ENCODE measurements around the gene RHPN2. TPM values are rescaled to one million over a fixed set of nuclear protein-coding genes. Genes with fewer than 3 reads are reported as not detected.
"Not testable (repeated sequence)": the region's sequence is repeated elsewhere in the genome, so short reads cannot be mapped to it uniquely, and the experiment has no call there.

The RHPN2 gene
- total and polyA plus RNA-seq, 2 of the 8 experiments (the other 6 are each of a cell fraction or from before 2014, with no cell fraction given) = 22.8 to 31.1 TPM

GRCh38 chr19:32995966-32996365 lies 68.7 kb downstream of the RHPN2 start:
- H4K20me1 ChIP-seq (replicated peaks in 1 of 2; ENCODE audit: control insufficient read depth in 1 of 2, insufficient read depth in 2 of 2, low read length in 2 of 2); H4K8ac ChIP-seq (ENCODE audit: extremely low read depth, insufficient read depth, low read length); H3K18ac ChIP-seq (ENCODE audit: extremely low read depth, low read length); H3K4me1 ChIP-seq (replicated peaks in 1 of 4; ENCODE audit: control insufficient read depth in 3 of 4, insufficient read depth in 4 of 4, low read length in 3 of 4); H3K27ac ChIP-seq (ENCODE audit: low read depth, low read length); H3K56ac ChIP-seq (replicated peaks; ENCODE audit: insufficient read length, low read depth, low read length); H4K5ac ChIP-seq (ENCODE audit: insufficient read length, low read depth, low read length); H3K9me3 ChIP-seq (ENCODE audit: insufficient read depth in 2 of 2, low read depth in 1 of 2, low read length in 1 of 2); H2AK5ac ChIP-seq (ENCODE audit: low read depth, low read length); H3K79me2 ChIP-seq (ENCODE audit: control insufficient read depth in 1 of 2, insufficient read depth in 2 of 2, low read length in 2 of 2); DNase-seq (ENCODE audit: low read depth in 1 of 2, low spot score in 2 of 2); H2BK12ac ChIP-seq (ENCODE audit: low read depth, low read length); H3K23me2 ChIP-seq (ENCODE audit: low read depth, low read length); H3K27me3 ChIP-seq (replicated peaks in 1 of 4; ENCODE audit: control insufficient read depth in 3 of 4, extremely low read depth in 1 of 4, insufficient read depth in 3 of 4, low read length in 3 of 4); H3K23ac ChIP-seq (ENCODE audit: insufficient read length); H3K4me2 ChIP-seq (ENCODE audit: insufficient read depth in 1 of 2, low read depth in 2 of 2, low read length in 2 of 2); H3K9ac ChIP-seq (replicated peaks in 1 of 4; ENCODE audit: extremely low read depth in 1 of 4, low read depth in 3 of 4, low read length in 3 of 4); H2BK5ac ChIP-seq (ENCODE audit: low read depth, low read length); H3K79me1 ChIP-seq (ENCODE audit: low read depth, low read length); H2BK120ac ChIP-seq (replicated peaks; ENCODE audit: low read depth, low read length); H2BK15ac ChIP-seq (ENCODE audit: low read length); H3K4me3 ChIP-seq (ENCODE audit: extremely low read depth in 1 of 4, insufficient read depth in 2 of 4, low read depth in 3 of 4, low read length in 4 of 4); H4K91ac ChIP-seq (replicated peaks; ENCODE audit: insufficient read length, low read length); H2BK20ac ChIP-seq (ENCODE audit: low read length); FAIRE-seq; H2AFZ ChIP-seq (ENCODE audit: low read length); H3K14ac ChIP-seq (ENCODE audit: insufficient read length); H3K4ac ChIP-seq (replicated peaks; ENCODE audit: insufficient read length, low read depth, low read length); CTCF ChIA-PET (ENCODE audit: partially characterized antibody); POLR2A ChIA-PET (ENCODE audit: partially characterized antibody): not testable (repeated sequence)
- 91% methylated on average over 17 of the region's 17 CpGs; no CpG with 5 or more reads in 1 of the 2 experiments for WGBS, 2 experiments (ENCODE audit: extremely low coverage in 1 of 2, insufficient coverage in 1 of 2, insufficient read length in 1 of 2, insufficient replicate concordance in 2 of 2, low coverage in 1 of 2, low lambda C conversion rate in 2 of 2, missing lambda C conversion rate in 1 of 2)
- peaks cover 7 to 35% (median 19%) of the 10 kb centered on the region in 4 experiments; a peak in 7 of 8 replicates for H3K36me3 ChIP-seq (ENCODE audit: control insufficient read depth in 2 of 4, insufficient read depth in 4 of 4, low read length in 3 of 4)
